Choroid plexus epithelial cell (primary cell): Measurements from ENCODE around the gene CD8B2.
"Not testable (repeated sequence)": the region's sequence is repeated elsewhere in the genome, so short reads cannot be mapped to it uniquely, and the experiment has no call there.

Experiments used
- DNase-seq: peaks from one replicate; pipeline ENCODE4 v3.0.0-alpha.2; 2010; ENCODE audit warnings: low read depth
- H3K4me3 ChIP-seq: 2 replicates; pipeline ENCODE4 v1.5.1; 2011; ENCODE audit warnings: low read depth, mild to moderate bottlenecking, control low read depth, low read length, moderate library complexity
- CTCF ChIP-seq: conservative IDR thresholded peaks from 2 replicates; pipeline ENCODE4 v1.5.1; 2011; ENCODE audit warnings: low read depth, mild to moderate bottlenecking, control low read depth, inconsistent platforms, low read length, moderate library complexity

Gene CD8B2

DNA sequence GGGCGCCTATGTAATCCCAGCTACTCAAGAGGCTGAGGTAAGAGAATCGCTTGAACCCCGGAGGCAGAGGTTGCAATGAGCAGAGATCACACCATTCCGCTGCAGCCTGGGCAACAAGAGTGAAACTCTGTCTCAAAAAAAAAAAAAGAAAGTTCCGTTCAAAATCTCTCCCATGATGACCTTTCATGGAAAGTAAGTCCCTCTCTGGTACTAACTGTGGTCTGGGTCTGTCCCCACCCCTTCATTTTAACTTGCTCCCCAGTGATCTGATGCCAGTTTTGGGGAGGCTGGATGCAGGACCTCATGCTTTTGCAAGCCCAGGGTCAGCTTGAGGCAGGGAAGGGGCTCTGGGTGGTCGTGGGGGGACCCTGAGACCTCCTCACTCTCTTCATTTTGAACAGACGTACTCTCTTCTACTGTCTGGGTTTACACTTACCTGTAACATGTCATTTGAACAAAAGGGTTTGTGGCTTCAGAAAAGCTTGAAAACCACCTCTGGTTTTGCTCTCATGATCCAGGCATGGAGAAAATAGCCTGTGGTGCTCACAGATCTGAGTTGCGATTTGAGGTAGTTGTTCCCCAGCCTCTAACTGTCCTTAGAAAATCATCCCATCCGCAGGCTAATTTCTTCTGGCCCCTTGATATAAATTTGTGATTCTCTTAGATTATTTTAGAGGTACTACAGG is 19.0 kb downstream of the CD8B2 start:
- not testable (repeated sequence) for DNase-seq, H3K4me3 ChIP-seq

- H3K4me3 ChIP-seq, DNase-seq: not testable (repeated sequence)
Measured at GRCh38 chr2:106508660-106509373, 21.7 kb downstream of the CD8B2 start.

DNA sequence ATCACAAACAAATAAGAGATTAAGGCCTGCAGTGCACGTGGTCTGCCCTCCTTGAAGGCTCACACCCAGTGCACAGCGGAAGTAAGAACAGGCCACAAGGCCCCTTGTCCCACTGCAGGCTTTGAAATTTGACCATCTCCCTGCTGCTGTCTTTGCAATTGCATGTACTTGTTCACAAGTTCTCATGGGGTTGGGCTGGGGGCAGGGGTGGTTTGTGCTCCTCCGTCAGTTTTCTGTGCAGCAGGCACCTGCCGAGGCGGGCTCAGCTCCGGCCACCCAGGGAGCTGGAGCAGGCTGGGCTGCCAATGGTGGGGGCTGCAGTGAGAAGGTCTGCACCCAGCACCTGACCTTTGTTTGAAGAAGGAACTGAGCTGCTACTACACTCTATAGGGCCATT is 22.2 kb downstream of the CD8B2 start:
- not testable (repeated sequence) for H3K4me3 ChIP-seq

GRCh38 chr2:106510791-106511190 is 23.6 kb downstream of the CD8B2 start:
- not testable (repeated sequence) for DNase-seq, H3K4me3 ChIP-seq

More for the DNA sequence above, 22.2 kb downstream of the CD8B2 start:
- DNase-seq = not testable (repeated sequence)

DNA sequence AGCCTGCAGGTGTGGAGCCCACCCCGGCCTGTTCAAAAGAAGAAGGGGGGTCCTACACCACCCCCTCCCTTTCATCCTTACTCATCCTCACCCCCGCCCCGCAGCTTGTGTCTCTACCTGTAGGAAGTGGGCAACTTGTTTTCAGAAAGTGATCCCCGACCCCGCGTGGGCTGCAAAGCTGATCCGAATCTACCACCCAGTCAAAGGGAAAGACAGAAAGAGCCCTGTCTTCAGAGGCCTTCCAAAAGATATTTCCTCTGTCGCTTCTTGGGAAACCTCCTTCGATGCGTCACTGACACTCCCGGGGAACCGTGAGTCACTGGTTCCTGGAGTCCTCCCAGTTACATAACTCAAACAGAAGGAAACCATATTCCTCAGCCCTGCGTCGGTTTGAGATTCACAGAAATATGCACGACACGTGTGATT is 24.3 kb downstream of the CD8B2 start:
- not testable (repeated sequence) for H3K4me3 ChIP-seq
- DNase-seq = peak; percentile 73

GRCh38 chr2:106511934-106512333 is 24.8 kb downstream of the CD8B2 start:
- not testable (repeated sequence) for H3K4me3 ChIP-seq, DNase-seq

GRCh38 chr2:106513391-106513790 is 26.2 kb downstream of the CD8B2 start:
- not testable (repeated sequence) for H3K4me3 ChIP-seq, DNase-seq

DNA sequence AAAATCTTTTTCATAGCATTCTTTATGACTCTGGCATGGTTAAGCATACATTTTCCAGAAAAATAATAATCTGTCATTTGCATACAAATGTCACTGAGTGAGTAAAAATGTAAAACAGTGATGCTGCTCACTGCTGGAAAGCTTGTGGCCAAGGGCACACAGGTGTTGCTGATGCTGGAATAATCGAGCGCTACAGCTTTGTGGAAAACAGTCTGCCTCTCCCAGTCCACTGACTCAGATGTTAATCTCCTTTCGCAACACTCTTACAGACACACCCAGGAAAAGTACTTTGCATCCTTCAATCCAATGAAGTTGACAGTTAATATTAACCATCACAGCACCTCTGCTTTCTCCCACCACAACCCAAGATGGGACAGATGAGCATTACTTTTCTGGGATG is 27.7 kb downstream of the CD8B2 start:
- H3K4me3 ChIP-seq = not testable (repeated sequence)
- DNase-seq = peak; percentile 4

DNA sequence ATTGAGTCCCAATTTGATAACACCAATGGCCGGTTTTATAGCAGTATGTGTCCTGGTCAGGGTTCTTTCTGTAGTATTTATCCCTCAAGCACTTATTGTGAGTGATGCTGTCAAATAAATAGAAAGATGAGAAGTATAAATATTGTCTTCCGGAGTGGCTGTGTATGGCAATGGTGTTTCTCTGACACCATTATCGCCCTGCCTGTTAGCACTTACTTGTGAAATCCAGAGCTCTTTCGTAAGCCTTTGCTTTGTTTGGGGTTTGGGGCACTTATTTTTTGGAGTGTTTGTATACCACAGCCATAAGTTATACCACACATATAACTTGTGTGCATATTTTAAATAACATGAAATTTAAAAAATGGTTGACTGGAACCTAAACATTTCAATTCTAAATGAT is 29.3 kb downstream of the CD8B2 start:
- no peak for TF ChIP-seq CTCF
- no peak overlapping the region for H3K4me3 ChIP-seq
- DNase-seq = no peak

GRCh38 chr2:106516864-106517263 is 29.7 kb downstream of the CD8B2 start:
- H3K4me3 ChIP-seq = no peak overlapping the region
- DNase-seq = no peak
- TF ChIP-seq CTCF = no peak

- no peak for TF ChIP-seq CTCF
- DNase-seq = no peak
- H3K4me3 ChIP-seq = no peak overlapping the region
Measured at GRCh38 chr2:106517329-106517728, 30.2 kb downstream of the CD8B2 start.
